T-helper 9 cell (primary cell): Measurements from ENCODE around the gene TTPAL.

Experiments used
- DNase-seq: peaks from one replicate; pipeline ENCODE4 v3.0.0-alpha.2; 2020

TTPAL gene

DNA sequence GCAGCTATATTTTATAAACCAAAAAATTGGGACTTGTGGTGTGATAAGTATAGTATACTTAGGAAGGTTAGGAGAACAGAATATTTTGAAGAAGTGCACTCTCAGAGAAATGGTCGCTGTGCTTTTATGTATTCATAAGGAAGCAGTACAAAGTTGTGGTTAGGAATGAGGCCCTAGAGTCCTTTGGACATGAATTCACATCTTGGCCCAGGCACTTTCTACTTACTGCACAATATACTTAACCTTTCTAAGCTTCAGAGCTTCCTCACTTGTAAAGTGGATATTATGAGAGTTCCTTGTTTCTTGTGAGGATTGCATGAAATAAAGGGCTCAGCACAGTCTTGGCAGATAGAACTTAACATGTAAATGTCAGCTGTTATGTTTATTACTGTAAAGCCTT lies 67.2 kb downstream of the TTPAL start:
- DNase-seq = no peak

DNA sequence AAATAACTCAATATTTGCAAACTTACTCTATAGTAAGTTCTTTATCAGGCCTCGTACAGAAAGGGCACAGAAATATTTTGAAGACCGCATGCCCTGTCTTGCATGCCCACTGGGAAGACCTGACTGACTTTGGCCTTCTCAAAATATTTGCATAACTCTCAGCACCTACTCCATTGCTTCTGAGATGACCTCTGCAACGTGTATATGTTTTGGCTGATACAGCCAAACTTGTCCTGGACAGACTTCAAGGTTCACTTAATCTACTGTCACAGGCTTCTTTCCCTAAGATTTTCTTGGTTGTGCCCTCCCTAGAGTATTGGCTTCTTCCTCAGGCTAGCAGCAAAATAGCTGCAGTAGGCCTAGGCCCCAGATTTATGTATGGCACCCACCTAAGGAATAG lies 67.7 kb downstream of the TTPAL start:
- no peak for DNase-seq
